Esophagus muscularis mucosa (tissue), 4 donors: ENCODE results near the gene DSP.

ENCODE experiments used
- EP300 ChIP-seq: sonication (generic); formaldehyde crosslinking; IDR thresholded peaks from one replicate; pipeline ENCODE4 v1.6.1; 2017; ENCODE audit warnings: antibody characterized with exemption
- POLR2A ChIP-seq: fragments of 450-650 bp; IDR thresholded peaks from one replicate; pipeline ENCODE4 v1.6.1; 2017; ENCODE audit warnings: antibody characterized with exemption, moderate library complexity, mild to moderate bottlenecking, low read depth
- POLR2AphosphoS5 ChIP-seq, 2 donors: sonication (generic); formaldehyde crosslinking; IDR thresholded peaks; one replicate each; pipeline ENCODE4 v1.6.1; 2017; ENCODE audit warnings: antibody characterized with exemption in 2 of 2
- TF ChIP-seq, protein P1 (sequence below), 3 experiments: fragments of 200-600 bp in 2 of 3; fragments of 450-650 bp in 1 of 3; sonication (generic) in 2 of 3; IDR thresholded peaks; one replicate each; pipeline ENCODE4 v1.5.1; 2017 to 2019; ENCODE audit warnings: antibody characterized with exemption in 3 of 3, mild to moderate bottlenecking in 2 of 3, moderate library complexity in 1 of 3

DNA sequence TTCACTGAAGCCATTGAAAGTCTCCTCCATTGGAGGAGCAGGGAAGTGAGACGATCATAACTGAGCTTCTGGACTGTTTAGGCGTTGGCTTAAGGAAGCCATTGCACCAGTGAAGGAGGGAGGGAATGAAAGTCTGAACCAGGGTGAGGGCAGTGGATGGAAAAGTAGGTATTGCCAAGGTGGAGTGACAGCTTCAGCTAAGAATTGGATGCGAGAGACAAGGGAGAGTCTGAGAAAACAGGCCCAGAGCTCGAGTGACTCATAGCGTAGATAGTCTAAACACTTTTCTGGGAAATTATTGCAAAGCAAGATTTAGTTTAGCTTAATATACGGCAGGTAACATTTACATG, 4.5 kb downstream of the DSP start:
- TF ChIP-seq POLR2A (no peak), POLR2AphosphoS5 (IDR thresholded peaks at IDR 0.05) (no peak), EP300 (no peak)
- TF ChIP-seq, protein P1, sequence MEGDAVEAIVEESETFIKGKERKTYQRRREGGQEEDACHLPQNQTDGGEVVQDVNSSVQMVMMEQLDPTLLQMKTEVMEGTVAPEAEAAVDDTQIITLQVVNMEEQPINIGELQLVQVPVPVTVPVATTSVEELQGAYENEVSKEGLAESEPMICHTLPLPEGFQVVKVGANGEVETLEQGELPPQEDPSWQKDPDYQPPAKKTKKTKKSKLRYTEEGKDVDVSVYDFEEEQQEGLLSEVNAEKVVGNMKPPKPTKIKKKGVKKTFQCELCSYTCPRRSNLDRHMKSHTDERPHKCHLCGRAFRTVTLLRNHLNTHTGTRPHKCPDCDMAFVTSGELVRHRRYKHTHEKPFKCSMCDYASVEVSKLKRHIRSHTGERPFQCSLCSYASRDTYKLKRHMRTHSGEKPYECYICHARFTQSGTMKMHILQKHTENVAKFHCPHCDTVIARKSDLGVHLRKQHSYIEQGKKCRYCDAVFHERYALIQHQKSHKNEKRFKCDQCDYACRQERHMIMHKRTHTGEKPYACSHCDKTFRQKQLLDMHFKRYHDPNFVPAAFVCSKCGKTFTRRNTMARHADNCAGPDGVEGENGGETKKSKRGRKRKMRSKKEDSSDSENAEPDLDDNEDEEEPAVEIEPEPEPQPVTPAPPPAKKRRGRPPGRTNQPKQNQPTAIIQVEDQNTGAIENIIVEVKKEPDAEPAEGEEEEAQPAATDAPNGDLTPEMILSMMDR (IDR thresholded peaks at IDR 0.05), result no peak
